GM12878 (cell line): ENCODE data around the gene ODAD4. TPM values are rescaled to one million over a fixed set of nuclear protein-coding genes. Genes with fewer than 3 reads are reported as not detected.
A peak's percentile ranks its signal among the peaks of the same experiment; 100 is the strongest.

Experiments used
- ATAC-seq: fragments of 200-7000 bp; cut with Tn5 transposase; 3 replicates; pipeline ENCODE4 v1.9.1; 2020; ENCODE audit warnings: mild to moderate bottlenecking, moderate library complexity
- BruUV-seq: library from RNA; stranded (reverse); fragments of 400-500 nt; replicated peaks from 2 replicates; lab custom pipeline; 2021; lab: Mats Ljungman, UMichigan
- CTCF ChIA-PET: fragments of 300-600 bp; sonication (Branson Sonifier 250); formaldehyde crosslinking; extraction: SDS; loops from one replicate; lab custom pipeline; 2021; ENCODE audit warnings: inconsistent platforms; lab: Yijun Ruan, JAX
- POLR2A ChIA-PET: fragments of 350-600 bp; formaldehyde crosslinking; extraction: SDS; loops from one replicate; lab custom pipeline; 2021; ENCODE audit warnings: inconsistent platforms; lab: Charles Lee
- RAD21 ChIA-PET: fragments of 300-600 bp; sonication (Branson Sonifier 250); formaldehyde crosslinking; loops from one replicate; lab custom pipeline; 2023; ENCODE audit warnings: antibody characterized with exemption; ENCODE audit not compliant: unreplicated experiment; lab: Charles Lee
- SMC1A ChIA-PET: fragments of 300-600 bp; sonication (Branson Sonifier 250); formaldehyde crosslinking; loops from one replicate; lab custom pipeline; 2023; ENCODE audit not compliant: unreplicated experiment, uncharacterized antibody; lab: Charles Lee
- DNase-seq: peaks from one replicate; pipeline ENCODE4 v3.0.0-alpha.2; 2011; ENCODE audit warnings: low read depth, low spot score
- FAIRE-seq: peaks from 3 replicates; lab custom pipeline; 2011; peaks lifted over from hg19 to GRCh38; lab: Jason Lieb, UNC
- H2AFZ ChIP-seq: 2 replicates; pipeline ENCODE4 v1.6.0; 2011; ENCODE audit warnings: low read depth, low read length, control low read depth; ENCODE audit not compliant: control insufficient read depth
- H3K27ac ChIP-seq: 2 replicates; pipeline ENCODE4 v1.5.1; 2011; ENCODE audit warnings: control low read depth; ENCODE audit not compliant: control insufficient read depth, insufficient read depth
- H3K27me3 ChIP-seq, 2 experiments: replicated peaks in 1 of 2; 2 replicates each; pipeline versions ENCODE4 v1.6.0 to v1.6.1; 2011; ENCODE audit warnings: low read length in 1 of 2; ENCODE audit not compliant: control insufficient read depth in 2 of 2, insufficient read depth in 2 of 2
- H3K36me3 ChIP-seq, 2 experiments: 2 replicates each; pipeline ENCODE4 v1.5.1; 2011; ENCODE audit warnings: low read length in 1 of 2; ENCODE audit not compliant: control insufficient read depth in 2 of 2, insufficient read depth in 2 of 2
- H3K4me1 ChIP-seq: 2 replicates; pipeline ENCODE4 v1.6.1; 2011; ENCODE audit warnings: mild to moderate bottlenecking, low read length, moderate library complexity, mixed read lengths; ENCODE audit not compliant: control insufficient read depth, insufficient read depth
- H3K4me2 ChIP-seq: 2 replicates; pipeline ENCODE4 v1.6.0; 2011; ENCODE audit warnings: control low read depth; ENCODE audit not compliant: control insufficient read depth, insufficient read depth
- H3K4me3 ChIP-seq: fragments of 200-600 bp; sonication (generic); 2 replicates; pipeline ENCODE4 v1.5.1; 2016
- H3K79me2 ChIP-seq: 2 replicates; pipeline ENCODE4 v1.6.0; 2011; ENCODE audit warnings: low read length; ENCODE audit not compliant: control insufficient read depth, insufficient read depth
- H3K9ac ChIP-seq: 2 replicates; pipeline ENCODE4 v1.8.0; 2011; ENCODE audit warnings: low read length, control low read depth, mixed read lengths; ENCODE audit not compliant: control insufficient read depth, insufficient read depth
- H3K9me3 ChIP-seq: replicated peaks from 3 replicates; pipeline ENCODE4 v1.5.1; 2011; ENCODE audit warnings: mild to moderate bottlenecking, low read length; ENCODE audit not compliant: control insufficient read depth, insufficient read depth
- H4K20me1 ChIP-seq: 2 replicates; pipeline ENCODE4 v1.6.0; 2011; ENCODE audit not compliant: control insufficient read depth, insufficient read depth
- BRCA1 ChIP-seq: IDR thresholded peaks from 2 replicates; pipeline ENCODE4 v1.6.1; 2011; ENCODE audit warnings: low read depth, low read length, improper control_type of control experiment
- CBFB ChIP-seq: IDR thresholded peaks from 2 replicates; pipeline ENCODE4 v1.6.1; 2016; ENCODE audit warnings: antibody characterized with exemption, low read depth
- CREB1 ChIP-seq: IDR thresholded peaks from 2 replicates; pipeline ENCODE4 v1.6.1; 2012; ENCODE audit warnings: low read depth, mild to moderate bottlenecking, inconsistent platforms
- DPF2 ChIP-seq: fragments of 450-650 bp; IDR thresholded peaks from 2 replicates; pipeline ENCODE4 v1.6.1; 2017; ENCODE audit warnings: mild to moderate bottlenecking
- EGR1 ChIP-seq, 2 experiments: IDR thresholded peaks; 1 replicate in 1 of 2; 2 replicates in 1 of 2; pipeline ENCODE4 v1.6.1; 2011 to 2012; ENCODE audit warnings: low read depth in 2 of 2, low read length in 2 of 2, borderline replicate concordance in 1 of 2, mild to moderate bottlenecking in 1 of 2, moderate library complexity in 1 of 2
- FOXM1 ChIP-seq: IDR thresholded peaks from 2 replicates; pipeline ENCODE4 v1.6.1; 2012; ENCODE audit warnings: low read depth, mild to moderate bottlenecking, inconsistent platforms, low read length, moderate library complexity
- GABPA ChIP-seq: IDR thresholded peaks from 2 replicates; pipeline ENCODE4 v1.6.1; 2014; ENCODE audit warnings: antibody characterized with exemption, low read depth, mild to moderate bottlenecking, inconsistent platforms
- MXI1 ChIP-seq: fragments of 150-350 bp; IDR thresholded peaks from 2 replicates; pipeline ENCODE4 v1.6.1; 2011; ENCODE audit warnings: low read depth, mild to moderate bottlenecking, inconsistent platforms, low read length, improper control_type of control experiment
- NR2F1 ChIP-seq: fragments of 450-650 bp; conservative IDR thresholded peaks from 2 replicates; pipeline ENCODE4 v1.6.1; 2017; ENCODE audit warnings: mild to moderate bottlenecking
- NRF1 ChIP-seq: conservative IDR thresholded peaks from 2 replicates; pipeline ENCODE4 v1.6.1; 2011; ENCODE audit warnings: mild to moderate bottlenecking, low read depth, low read length, improper control_type of control experiment
- POLR2AphosphoS5 ChIP-seq: IDR thresholded peaks from 2 replicates; pipeline ENCODE4 v1.6.1; 2011; ENCODE audit warnings: mild to moderate bottlenecking, low read length, inconsistent platforms
- TCF12 ChIP-seq: IDR thresholded peaks from 2 replicates; pipeline ENCODE4 v1.6.1; 2011; ENCODE audit warnings: low read depth, mild to moderate bottlenecking, low read length
- YY1 ChIP-seq: IDR thresholded peaks from 2 replicates; pipeline ENCODE4 v1.6.1; 2011; ENCODE audit warnings: low read depth, mild to moderate bottlenecking, low read length
- ZNF24 ChIP-seq: fragments of 450-650 bp; IDR thresholded peaks from 2 replicates; pipeline ENCODE4 v1.6.1; 2017; ENCODE audit warnings: antibody characterized with exemption, mild to moderate bottlenecking
- ZSCAN29 ChIP-seq: fragments of 450-650 bp; IDR thresholded peaks from 2 replicates; pipeline ENCODE4 v1.6.1; 2017; ENCODE audit warnings: mild to moderate bottlenecking, moderate library complexity
- WGBS: methylation state at CpG from one replicate; pipeline ENCODE4 v1.1.6; 2016; ENCODE audit warnings: low lambda C conversion rate; ENCODE audit not compliant: insufficient replicate concordance, insufficient coverage; ENCODE audit errors: missing lambda C conversion rate; 5-methylcytosine and 5-hydroxymethylcytosine counted together
- in situ Hi-C: fragments of 300-500 bp; cut with MboI; formaldehyde crosslinking; loops from 9 replicates; pipeline ENCODE4 v1.14.3; 2018; ENCODE audit warnings: mixed read lengths
- intact Hi-C: fragments of 100-400 bp; cut with micrococcal nuclease; formaldehyde crosslinking; loops from one replicate; pipeline ENCODE4 v1.14.2; 2022; ENCODE audit not compliant: unreplicated experiment
- polyA plus RNA-seq, 11 experiments: library from polyadenylated mRNA; depleted of rRNA in 4 of 11; unstranded in 6 of 11; stranded (reverse) in 5 of 11; fragments of >200 nt; fragmentation: Nextera tagmentation in 4 of 11; fragmentation: Illumina TruSeq in 1 of 11; extraction: Ambion mirVana in 4 of 11; extraction: Trizol in 1 of 11; gene quantifications; 1 replicate in 1 of 11; 2 replicates in 10 of 11; pipeline versions ENCODE4 v1.2.1 to v1.2.3, GENCODE V29; 2011 to 2016; ENCODE audit warnings: inconsistent platforms in 2 of 11, missing spikeins in 2 of 11, low read depth in 1 of 11
- total RNA-seq, 4 experiments: library from RNA; depleted of rRNA in 3 of 4; stranded (reverse); fragments of >200 nt in 3 of 4; fragmentation: Illumina TruSeq in 1 of 4; extraction: Trizol in 1 of 4; gene quantifications; 2 replicates each; pipeline versions ENCODE4 v1.2.1 to v1.2.3, GENCODE V29; 2013 to 2021
- TF ChIP-seq, protein P1 (sequence below): fragments of 450-650 bp; conservative IDR thresholded peaks from 2 replicates; pipeline ENCODE4 v1.6.1; 2017; ENCODE audit warnings: mild to moderate bottlenecking, moderate library complexity
- TF ChIP-seq, protein P2 (sequence below): IDR thresholded peaks from 2 replicates; pipeline ENCODE4 v1.6.1; 2011; ENCODE audit warnings: low read depth, low read length, improper control_type of control experiment, borderline replicate concordance
- TF ChIP-seq, protein P3 (sequence below): fragments of 450-650 bp; IDR thresholded peaks from 2 replicates; pipeline ENCODE4 v1.6.1; 2018; ENCODE audit warnings: borderline replicate concordance, mild to moderate bottlenecking; ENCODE audit not compliant: partially characterized antibody

ODAD4 gene
- total and polyA plus RNA-seq, 10 of the 15 experiments (the other 5 are each of a cell fraction or from before 2014, with no cell fraction given) = 0.10 to 0.73 (median 0.35) TPM

DNA sequence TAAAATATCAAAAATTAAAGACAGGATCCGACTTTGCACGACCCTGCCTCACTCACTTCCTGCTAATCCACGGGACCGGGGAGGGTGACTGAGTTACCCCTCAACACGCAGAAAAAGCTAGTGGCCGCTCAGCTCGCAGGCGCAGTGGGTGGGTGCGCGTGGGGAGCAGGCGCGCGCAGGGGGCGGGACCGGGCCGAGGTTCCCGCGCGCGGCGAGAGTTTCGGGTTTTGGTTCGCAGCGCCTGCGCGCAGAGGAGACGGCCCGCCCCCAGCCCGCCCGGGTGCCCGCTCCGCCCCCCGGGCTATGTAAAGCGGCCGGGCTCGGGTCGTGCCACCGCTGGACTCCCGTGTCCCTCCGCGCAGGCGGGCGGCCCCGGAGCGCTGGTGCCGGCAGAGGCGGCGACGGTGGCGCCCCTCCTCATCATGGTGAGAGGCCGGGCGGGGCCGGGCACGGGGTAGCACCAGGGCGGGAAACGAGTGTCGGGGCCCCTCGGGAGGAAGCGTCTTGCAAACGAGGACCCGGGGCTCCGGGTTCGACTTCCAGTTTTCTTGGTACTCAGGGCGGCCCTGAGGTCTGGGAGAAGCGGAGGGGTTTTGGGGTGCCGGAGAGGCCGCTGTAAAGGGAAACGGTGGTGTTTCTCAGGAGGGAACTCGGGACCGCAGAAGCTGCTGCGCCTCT, 36.2 kb downstream of the ODAD4 start, which contains the start of gene CNP:
CNP (plus strand) TSS at position 333 of the 678 bp plus-strand sequence; CDS start at position 423, 90 bp downstream.
- no peak for FAIRE-seq
- in situ Hi-C loops (no loop called here), intact Hi-C loops (loop anchor here (2.0 to 5.0 kb wide), 2 partner anchors 50 to 216 kb away; partner anchors contain the start of genes DNAJC7 and KCNH4)
- Histone ChIP-seq H3K9me3 (no peaks in the 10 kb centered on the region), H4K20me1 (no peaks in the 10 kb centered on the region), H3K27me3 (no peaks in the 10 kb centered on the region), H3K79me2 (peaks cover 23% of the 10 kb centered on the region), H3K4me3 (peak within 1 kb of the TSS; percentile 79), H2AFZ (peak within 1 kb of the TSS; percentile 66), H3K27ac (peak within 1 kb of the TSS; percentile 87), H3K4me1 (peaks cover 6% of the 10 kb centered on the region), H3K9ac (peak within 1 kb of the TSS; percentile 88), H3K36me3 (peaks cover 3 to 7% of the 10 kb centered on the region in 2 experiments; a peak in 3 of 4 replicates), H3K4me2 (peak within 1 kb of the TSS; percentile 94)
- CTCF ChIA-PET = interaction anchor here (0.5 to 9.4 kb wide), 19 partner anchors 9 to 290 kb away, joined by 3 to 116 read pairs (median 4); partner anchors contain the start of genes DHX58, DNAJC7, KAT2A and KCNH4
- WGBS = under 1% methylated on average over 55 of the region's 71 CpGs
- SMC1A ChIA-PET = interaction anchor here (0.6 to 6.1 kb wide), 14 partner anchors 9 to 575 kb away, joined by 3 to 28 read pairs (median 4); partner anchors contain the start of genes DNAJC7, KAT2A, KCNH4 and NKIRAS2
- peak; percentile 91 for ATAC-seq
- RAD21 ChIA-PET = interaction anchor here (0.6 to 3.9 kb wide), 15 partner anchors 10 to 788 kb away, joined by 3 to 53 read pairs (median 4); partner anchors contain the start of genes ACLY, DHX58, DNAJC7 and KCNH4
- DNase-seq = peak; percentile 49
- no TSS peak for BruUV-seq
- POLR2A ChIA-PET = interaction anchor here (0.5 to 2.3 kb wide), 22 partner anchors 9 to 1645 kb away, joined by 3 to 45 read pairs (median 5); partner anchors contain the start of genes ACLY, DHX58, DNAJC7 and NKIRAS2
- TF ChIP-seq DPF2 (peak; percentile 81), GABPA (no peak), BRCA1 (peak; percentile 91), ZSCAN29 (0 out of 2 replicates have a peak, but pooled peaks have one; percentile 7), NR2F1 (peak; percentile 38; the same call in 1 of the 2 replicates), ZNF24 (peak; percentile 57; the same call in 1 of the 2 replicates), CBFB (peak; percentile 19; the same call in 1 of the 2 replicates), MXI1 (peak; percentile 83), FOXM1 (0 out of 2 replicates have a peak, but pooled peaks have one; percentile 3), EGR1 (IDR thresholded peaks at IDR 0.05; ENCODE audit: borderline replicate concordance in 1 of 2, low read depth in 2 of 2, low read length in 2 of 2) (peak in 1 of 2 experiments; percentile 60; a peak in 2 of 3 replicates), POLR2AphosphoS5 (peak; percentile 48; the same call in 1 of the 2 replicates), NRF1 (peak; percentile 69), TCF12 (no peak), CREB1 (peak; percentile 4; the same call in 1 of the 2 replicates), YY1 (0 out of 2 replicates have a peak, but pooled peaks have one; percentile 72)
- TF ChIP-seq, protein P1, sequence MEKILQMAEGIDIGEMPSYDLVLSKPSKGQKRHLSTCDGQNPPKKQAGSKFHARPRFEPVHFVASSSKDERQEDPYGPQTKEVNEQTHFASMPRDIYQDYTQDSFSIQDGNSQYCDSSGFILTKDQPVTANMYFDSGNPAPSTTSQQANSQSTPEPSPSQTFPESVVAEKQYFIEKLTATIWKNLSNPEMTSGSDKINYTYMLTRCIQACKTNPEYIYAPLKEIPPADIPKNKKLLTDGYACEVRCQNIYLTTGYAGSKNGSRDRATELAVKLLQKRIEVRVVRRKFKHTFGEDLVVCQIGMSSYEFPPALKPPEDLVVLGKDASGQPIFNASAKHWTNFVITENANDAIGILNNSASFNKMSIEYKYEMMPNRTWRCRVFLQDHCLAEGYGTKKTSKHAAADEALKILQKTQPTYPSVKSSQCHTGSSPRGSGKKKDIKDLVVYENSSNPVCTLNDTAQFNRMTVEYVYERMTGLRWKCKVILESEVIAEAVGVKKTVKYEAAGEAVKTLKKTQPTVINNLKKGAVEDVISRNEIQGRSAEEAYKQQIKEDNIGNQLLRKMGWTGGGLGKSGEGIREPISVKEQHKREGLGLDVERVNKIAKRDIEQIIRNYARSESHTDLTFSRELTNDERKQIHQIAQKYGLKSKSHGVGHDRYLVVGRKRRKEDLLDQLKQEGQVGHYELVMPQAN = peak; percentile 71; the same call in 1 of the 2 replicates
- TF ChIP-seq, protein P2, sequence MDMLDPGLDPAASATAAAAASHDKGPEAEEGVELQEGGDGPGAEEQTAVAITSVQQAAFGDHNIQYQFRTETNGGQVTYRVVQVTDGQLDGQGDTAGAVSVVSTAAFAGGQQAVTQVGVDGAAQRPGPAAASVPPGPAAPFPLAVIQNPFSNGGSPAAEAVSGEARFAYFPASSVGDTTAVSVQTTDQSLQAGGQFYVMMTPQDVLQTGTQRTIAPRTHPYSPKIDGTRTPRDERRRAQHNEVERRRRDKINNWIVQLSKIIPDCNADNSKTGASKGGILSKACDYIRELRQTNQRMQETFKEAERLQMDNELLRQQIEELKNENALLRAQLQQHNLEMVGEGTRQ = no peak
- TF ChIP-seq, protein P3, sequence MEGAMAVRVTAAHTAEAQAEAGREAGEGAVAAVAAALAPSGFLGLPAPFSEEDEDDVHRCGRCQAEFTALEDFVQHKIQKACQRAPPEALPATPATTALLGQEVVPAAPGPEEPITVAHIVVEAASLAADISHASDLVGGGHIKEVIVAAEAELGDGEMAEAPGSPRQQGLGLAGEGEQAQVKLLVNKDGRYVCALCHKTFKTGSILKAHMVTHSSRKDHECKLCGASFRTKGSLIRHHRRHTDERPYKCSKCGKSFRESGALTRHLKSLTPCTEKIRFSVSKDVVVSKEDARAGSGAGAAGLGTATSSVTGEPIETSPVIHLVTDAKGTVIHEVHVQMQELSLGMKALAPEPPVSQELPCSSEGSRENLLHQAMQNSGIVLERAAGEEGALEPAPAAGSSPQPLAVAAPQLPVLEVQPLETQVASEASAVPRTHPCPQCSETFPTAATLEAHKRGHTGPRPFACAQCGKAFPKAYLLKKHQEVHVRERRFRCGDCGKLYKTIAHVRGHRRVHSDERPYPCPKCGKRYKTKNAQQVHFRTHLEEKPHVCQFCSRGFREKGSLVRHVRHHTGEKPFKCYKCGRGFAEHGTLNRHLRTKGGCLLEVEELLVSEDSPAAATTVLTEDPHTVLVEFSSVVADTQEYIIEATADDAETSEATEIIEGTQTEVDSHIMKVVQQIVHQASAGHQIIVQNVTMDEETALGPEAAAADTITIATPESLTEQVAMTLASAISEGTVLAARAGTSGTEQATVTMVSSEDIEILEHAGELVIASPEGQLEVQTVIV = no peak
